ENCODE results near the gene SLC5A6. TPM values are rescaled to one million over a fixed set of nuclear protein-coding genes. Genes with fewer than 3 reads are reported as not detected.

SLC5A6 gene
- polyA plus RNA-seq, 1 donor from 2014 or later, result 64.3 TPM

GRCh38 chr2:27222407-27222806 lies 10.3 kb upstream of the SLC5A6 start:
- no peak overlapping the region for H3K9ac ChIP-seq (ENCODE audit: low read length)
- H3K27ac ChIP-seq (ENCODE audit: low read length), result no peak overlapping the region
- H3F3A ChIP-seq (ENCODE audit: insufficient read depth, low read length, poor library complexity, severe bottlenecking), result no peaks in the 10 kb centered on the region
- TF ChIP-seq MXI1 (conservative IDR thresholded peaks at IDR 0.05; ENCODE audit: poor library complexity, severe bottlenecking) (no peak), EZH2 (IDR thresholded peaks at IDR 0.05; ENCODE audit: borderline replicate concordance, insufficient read depth, low read length, poor library complexity, severe bottlenecking) (no peak), POLR2AphosphoS5 (IDR thresholded peaks at IDR 0.05) (no peak), SMC3 (conservative IDR thresholded peaks at IDR 0.05; ENCODE audit: poor library complexity) (no peak), TAF1 (IDR thresholded peaks at IDR 0.05; ENCODE audit: low read depth) (no peak), RAD21 (conservative IDR thresholded peaks at IDR 0.05) (no peak), EP300 (conservative IDR thresholded peaks at IDR 0.05; ENCODE audit: poor library complexity, severe bottlenecking) (no peak)
- TF ChIP-seq, protein P1, sequence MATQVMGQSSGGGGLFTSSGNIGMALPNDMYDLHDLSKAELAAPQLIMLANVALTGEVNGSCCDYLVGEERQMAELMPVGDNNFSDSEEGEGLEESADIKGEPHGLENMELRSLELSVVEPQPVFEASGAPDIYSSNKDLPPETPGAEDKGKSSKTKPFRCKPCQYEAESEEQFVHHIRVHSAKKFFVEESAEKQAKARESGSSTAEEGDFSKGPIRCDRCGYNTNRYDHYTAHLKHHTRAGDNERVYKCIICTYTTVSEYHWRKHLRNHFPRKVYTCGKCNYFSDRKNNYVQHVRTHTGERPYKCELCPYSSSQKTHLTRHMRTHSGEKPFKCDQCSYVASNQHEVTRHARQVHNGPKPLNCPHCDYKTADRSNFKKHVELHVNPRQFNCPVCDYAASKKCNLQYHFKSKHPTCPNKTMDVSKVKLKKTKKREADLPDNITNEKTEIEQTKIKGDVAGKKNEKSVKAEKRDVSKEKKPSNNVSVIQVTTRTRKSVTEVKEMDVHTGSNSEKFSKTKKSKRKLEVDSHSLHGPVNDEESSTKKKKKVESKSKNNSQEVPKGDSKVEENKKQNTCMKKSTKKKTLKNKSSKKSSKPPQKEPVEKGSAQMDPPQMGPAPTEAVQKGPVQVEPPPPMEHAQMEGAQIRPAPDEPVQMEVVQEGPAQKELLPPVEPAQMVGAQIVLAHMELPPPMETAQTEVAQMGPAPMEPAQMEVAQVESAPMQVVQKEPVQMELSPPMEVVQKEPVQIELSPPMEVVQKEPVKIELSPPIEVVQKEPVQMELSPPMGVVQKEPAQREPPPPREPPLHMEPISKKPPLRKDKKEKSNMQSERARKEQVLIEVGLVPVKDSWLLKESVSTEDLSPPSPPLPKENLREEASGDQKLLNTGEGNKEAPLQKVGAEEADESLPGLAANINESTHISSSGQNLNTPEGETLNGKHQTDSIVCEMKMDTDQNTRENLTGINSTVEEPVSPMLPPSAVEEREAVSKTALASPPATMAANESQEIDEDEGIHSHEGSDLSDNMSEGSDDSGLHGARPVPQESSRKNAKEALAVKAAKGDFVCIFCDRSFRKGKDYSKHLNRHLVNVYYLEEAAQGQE (IDR thresholded peaks at IDR 0.05; ENCODE audit: borderline replicate concordance), result no peak
- TF ChIP-seq, protein P2, sequence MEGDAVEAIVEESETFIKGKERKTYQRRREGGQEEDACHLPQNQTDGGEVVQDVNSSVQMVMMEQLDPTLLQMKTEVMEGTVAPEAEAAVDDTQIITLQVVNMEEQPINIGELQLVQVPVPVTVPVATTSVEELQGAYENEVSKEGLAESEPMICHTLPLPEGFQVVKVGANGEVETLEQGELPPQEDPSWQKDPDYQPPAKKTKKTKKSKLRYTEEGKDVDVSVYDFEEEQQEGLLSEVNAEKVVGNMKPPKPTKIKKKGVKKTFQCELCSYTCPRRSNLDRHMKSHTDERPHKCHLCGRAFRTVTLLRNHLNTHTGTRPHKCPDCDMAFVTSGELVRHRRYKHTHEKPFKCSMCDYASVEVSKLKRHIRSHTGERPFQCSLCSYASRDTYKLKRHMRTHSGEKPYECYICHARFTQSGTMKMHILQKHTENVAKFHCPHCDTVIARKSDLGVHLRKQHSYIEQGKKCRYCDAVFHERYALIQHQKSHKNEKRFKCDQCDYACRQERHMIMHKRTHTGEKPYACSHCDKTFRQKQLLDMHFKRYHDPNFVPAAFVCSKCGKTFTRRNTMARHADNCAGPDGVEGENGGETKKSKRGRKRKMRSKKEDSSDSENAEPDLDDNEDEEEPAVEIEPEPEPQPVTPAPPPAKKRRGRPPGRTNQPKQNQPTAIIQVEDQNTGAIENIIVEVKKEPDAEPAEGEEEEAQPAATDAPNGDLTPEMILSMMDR (IDR thresholded peaks at IDR 0.05; ENCODE audit: poor library complexity, severe bottlenecking), result no peak
- no peaks in the 10 kb centered on the region for H3K27me3 ChIP-seq (ENCODE audit: insufficient read depth, low read depth, low read length)
- H3K9me3 ChIP-seq (ENCODE audit: low read length), result no peaks in the 10 kb centered on the region
- no peak overlapping the region for H3K4me3 ChIP-seq (ENCODE audit: low read length)
- no peaks in the 10 kb centered on the region for H3K79me2 ChIP-seq (replicated peaks; ENCODE audit: insufficient read depth, low read length)
- H3K4me2 ChIP-seq (ENCODE audit: low read length), result no peak overlapping the region
- H3K9me2 ChIP-seq (ENCODE audit: insufficient read depth, low read length), result no peaks in the 10 kb centered on the region
- H2AFZ ChIP-seq (ENCODE audit: low read depth, low read length), result no peak overlapping the region
- H4K20me1 ChIP-seq (ENCODE audit: insufficient read depth), result no peaks in the 10 kb centered on the region
- H3K36me3 ChIP-seq (ENCODE audit: insufficient read depth, low read length), result no peaks in the 10 kb centered on the region

DNA sequence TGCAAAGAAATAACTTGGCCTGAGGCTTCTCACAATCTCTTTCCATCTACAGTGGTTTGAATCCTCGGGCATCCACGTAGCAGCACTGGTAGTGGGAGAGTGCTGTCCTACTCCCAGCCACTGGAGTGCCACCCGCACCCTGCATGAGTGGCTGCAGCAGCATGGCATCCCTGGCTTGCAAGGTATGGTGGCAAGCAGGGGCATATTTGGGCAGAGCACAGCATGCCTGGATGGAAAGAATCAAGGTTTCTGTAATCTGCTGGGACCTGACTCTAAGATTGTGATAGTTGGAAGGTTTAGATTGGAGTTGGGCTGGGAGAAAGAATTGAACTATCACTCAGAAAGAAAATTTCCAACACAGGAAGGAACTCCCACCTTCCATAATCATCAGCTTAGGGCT lies 9.1 kb upstream of the SLC5A6 start:
- no peaks in the 10 kb centered on the region for H3K36me3 ChIP-seq (ENCODE audit: insufficient read depth, low read length)
- H3K9ac ChIP-seq (ENCODE audit: low read length), result no peak overlapping the region
- H4K20me1 ChIP-seq (ENCODE audit: insufficient read depth), result no peaks in the 10 kb centered on the region
- no peaks in the 10 kb centered on the region for H3K9me3 ChIP-seq (ENCODE audit: low read length)
- no peak overlapping the region for H3K27ac ChIP-seq (ENCODE audit: low read length)
- H3K79me2 ChIP-seq (replicated peaks; ENCODE audit: insufficient read depth, low read length), result no peaks in the 10 kb centered on the region
- H3K4me3 ChIP-seq (ENCODE audit: low read length), result no peak overlapping the region
- no peaks in the 10 kb centered on the region for H3K27me3 ChIP-seq (ENCODE audit: insufficient read depth, low read depth, low read length)
- H3F3A ChIP-seq (ENCODE audit: insufficient read depth, low read length, poor library complexity, severe bottlenecking), result no peaks in the 10 kb centered on the region
- H3K4me2 ChIP-seq (ENCODE audit: low read length), result no peak overlapping the region
- no peaks in the 10 kb centered on the region for H3K9me2 ChIP-seq (ENCODE audit: insufficient read depth, low read length)
- H2AFZ ChIP-seq (ENCODE audit: low read depth, low read length), result no peak overlapping the region
- TF ChIP-seq EZH2 (IDR thresholded peaks at IDR 0.05; ENCODE audit: borderline replicate concordance, insufficient read depth, low read length, poor library complexity, severe bottlenecking) (no peak), SMC3 (conservative IDR thresholded peaks at IDR 0.05; ENCODE audit: poor library complexity) (no peak), TAF1 (IDR thresholded peaks at IDR 0.05; ENCODE audit: low read depth) (no peak), POLR2AphosphoS5 (IDR thresholded peaks at IDR 0.05) (no peak)
- TF ChIP-seq, protein P2 (IDR thresholded peaks at IDR 0.05; ENCODE audit: poor library complexity, severe bottlenecking), result no peak
